ENCODE results near the gene STRBP. TPM values are rescaled to one million over a fixed set of nuclear protein-coding genes. Genes with fewer than 3 reads are reported as not detected.

Gene STRBP
- total RNA-seq, 1 experiment from 2014 or later: 96.3 TPM

DNA sequence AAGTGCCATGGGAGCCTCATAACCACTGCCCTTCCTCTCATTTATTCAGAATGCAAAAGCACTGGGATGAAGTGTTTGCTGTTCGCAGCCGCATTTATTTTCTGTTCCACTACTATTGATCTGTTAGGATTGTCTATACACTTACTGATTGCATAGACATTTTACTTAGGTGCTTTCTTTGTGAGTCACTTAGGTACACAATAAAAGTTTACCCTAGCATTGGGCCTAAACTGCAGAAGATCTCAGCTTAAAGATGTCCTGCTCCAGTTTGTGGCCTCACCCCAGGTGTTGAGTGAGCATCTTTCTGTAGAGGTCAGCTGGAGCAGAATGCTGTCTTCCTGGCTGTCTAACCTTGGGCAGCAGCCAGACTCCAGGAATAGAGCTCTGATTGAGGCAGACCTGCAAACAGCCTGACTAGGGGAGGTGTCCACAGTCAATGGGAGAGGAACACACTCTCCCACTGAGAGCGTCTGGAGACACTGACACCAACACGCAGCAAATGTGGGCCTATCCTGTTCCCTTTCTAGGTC, 181.0 kb downstream of the STRBP start:
- peaks cover 23% of the 10 kb centered on the region for H3K4me1 Mint-ChIP-seq
- H3K4me3 Mint-ChIP-seq: no peak overlapping the region
- no peak for ATAC-seq
- H3K9me3 Mint-ChIP-seq: no peaks in the 10 kb centered on the region
- ChIA-PET POLR2A (no interaction called here), CTCF (interaction anchor here (1.5 to 3.1 kb wide), 2 partner anchors 10 to 263 kb away, joined by 3 to 11 read pairs; no protein-coding TSS in a partner anchor)
- TF ChIP-seq GABPB1 (CRISPR knock-in tag; IDR thresholded peaks at IDR 0.05): peak; percentile 72; the same call in 1 of the 2 replicates
- TF ChIP-seq, protein P1, sequence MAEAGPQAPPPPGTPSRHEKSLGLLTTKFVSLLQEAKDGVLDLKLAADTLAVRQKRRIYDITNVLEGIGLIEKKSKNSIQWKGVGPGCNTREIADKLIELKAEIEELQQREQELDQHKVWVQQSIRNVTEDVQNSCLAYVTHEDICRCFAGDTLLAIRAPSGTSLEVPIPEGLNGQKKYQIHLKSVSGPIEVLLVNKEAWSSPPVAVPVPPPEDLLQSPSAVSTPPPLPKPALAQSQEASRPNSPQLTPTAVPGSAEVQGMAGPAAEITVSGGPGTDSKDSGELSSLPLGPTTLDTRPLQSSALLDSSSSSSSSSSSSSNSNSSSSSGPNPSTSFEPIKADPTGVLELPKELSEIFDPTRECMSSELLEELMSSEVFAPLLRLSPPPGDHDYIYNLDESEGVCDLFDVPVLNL (CRISPR knock-in tag; IDR thresholded peaks at IDR 0.05; ENCODE audit: borderline replicate concordance, low read depth): no peak
- DNase-seq (ENCODE audit: low spot score): no peak
- H3K27me3 Mint-ChIP-seq (ENCODE audit: low read depth): no peaks in the 10 kb centered on the region
- peaks cover 46% of the 10 kb centered on the region for H3K36me3 Mint-ChIP-seq
- no peak overlapping the region for H3K27ac Mint-ChIP-seq

DNA sequence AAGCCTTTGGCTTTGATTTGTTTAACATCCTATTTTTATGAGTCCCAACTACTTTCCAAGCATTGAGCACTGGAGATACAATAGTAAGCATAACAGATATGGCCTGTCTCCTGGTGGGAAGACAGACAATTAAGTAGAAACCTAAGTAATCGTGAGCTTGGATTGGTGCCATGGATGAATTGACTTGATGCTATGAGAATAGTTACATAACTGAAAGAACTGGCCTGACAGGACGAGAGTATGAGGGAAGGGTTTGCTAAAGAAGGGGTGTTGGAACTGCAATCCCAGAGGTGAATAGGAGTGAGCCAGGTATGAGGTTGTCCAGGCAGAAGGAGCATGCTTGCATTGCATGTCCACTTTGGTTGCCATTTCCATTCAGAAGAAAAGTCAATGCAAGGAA, 182.5 kb downstream of the STRBP start:
- TF ChIP-seq PRRX2 (CRISPR knock-in tag; IDR thresholded peaks at IDR 0.05) (no peak), HMGA2 (CRISPR knock-in tag; IDR thresholded peaks at IDR 0.05) (no peak), ZNF416 (CRISPR knock-in tag; IDR thresholded peaks at IDR 0.05) (no peak), SMAD4 (CRISPR knock-in tag; IDR thresholded peaks at IDR 0.05) (no peak), GABPB1 (CRISPR knock-in tag; IDR thresholded peaks at IDR 0.05) (no peak), ZNF121 (CRISPR knock-in tag; IDR thresholded peaks at IDR 0.05) (no peak), ZNF317 (CRISPR knock-in tag; IDR thresholded peaks at IDR 0.05; ENCODE audit: borderline replicate concordance, low read depth) (no peak)
- TF ChIP-seq, protein P2, sequence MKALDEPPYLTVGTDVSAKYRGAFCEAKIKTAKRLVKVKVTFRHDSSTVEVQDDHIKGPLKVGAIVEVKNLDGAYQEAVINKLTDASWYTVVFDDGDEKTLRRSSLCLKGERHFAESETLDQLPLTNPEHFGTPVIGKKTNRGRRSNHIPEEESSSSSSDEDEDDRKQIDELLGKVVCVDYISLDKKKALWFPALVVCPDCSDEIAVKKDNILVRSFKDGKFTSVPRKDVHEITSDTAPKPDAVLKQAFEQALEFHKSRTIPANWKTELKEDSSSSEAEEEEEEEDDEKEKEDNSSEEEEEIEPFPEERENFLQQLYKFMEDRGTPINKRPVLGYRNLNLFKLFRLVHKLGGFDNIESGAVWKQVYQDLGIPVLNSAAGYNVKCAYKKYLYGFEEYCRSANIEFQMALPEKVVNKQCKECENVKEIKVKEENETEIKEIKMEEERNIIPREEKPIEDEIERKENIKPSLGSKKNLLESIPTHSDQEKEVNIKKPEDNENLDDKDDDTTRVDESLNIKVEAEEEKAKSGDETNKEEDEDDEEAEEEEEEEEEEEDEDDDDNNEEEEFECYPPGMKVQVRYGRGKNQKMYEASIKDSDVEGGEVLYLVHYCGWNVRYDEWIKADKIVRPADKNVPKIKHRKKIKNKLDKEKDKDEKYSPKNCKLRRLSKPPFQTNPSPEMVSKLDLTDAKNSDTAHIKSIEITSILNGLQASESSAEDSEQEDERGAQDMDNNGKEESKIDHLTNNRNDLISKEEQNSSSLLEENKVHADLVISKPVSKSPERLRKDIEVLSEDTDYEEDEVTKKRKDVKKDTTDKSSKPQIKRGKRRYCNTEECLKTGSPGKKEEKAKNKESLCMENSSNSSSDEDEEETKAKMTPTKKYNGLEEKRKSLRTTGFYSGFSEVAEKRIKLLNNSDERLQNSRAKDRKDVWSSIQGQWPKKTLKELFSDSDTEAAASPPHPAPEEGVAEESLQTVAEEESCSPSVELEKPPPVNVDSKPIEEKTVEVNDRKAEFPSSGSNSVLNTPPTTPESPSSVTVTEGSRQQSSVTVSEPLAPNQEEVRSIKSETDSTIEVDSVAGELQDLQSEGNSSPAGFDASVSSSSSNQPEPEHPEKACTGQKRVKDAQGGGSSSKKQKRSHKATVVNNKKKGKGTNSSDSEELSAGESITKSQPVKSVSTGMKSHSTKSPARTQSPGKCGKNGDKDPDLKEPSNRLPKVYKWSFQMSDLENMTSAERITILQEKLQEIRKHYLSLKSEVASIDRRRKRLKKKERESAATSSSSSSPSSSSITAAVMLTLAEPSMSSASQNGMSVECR (CRISPR knock-in tag; IDR thresholded peaks at IDR 0.05; ENCODE audit: borderline replicate concordance): no peak
- TF ChIP-seq, protein P3, sequence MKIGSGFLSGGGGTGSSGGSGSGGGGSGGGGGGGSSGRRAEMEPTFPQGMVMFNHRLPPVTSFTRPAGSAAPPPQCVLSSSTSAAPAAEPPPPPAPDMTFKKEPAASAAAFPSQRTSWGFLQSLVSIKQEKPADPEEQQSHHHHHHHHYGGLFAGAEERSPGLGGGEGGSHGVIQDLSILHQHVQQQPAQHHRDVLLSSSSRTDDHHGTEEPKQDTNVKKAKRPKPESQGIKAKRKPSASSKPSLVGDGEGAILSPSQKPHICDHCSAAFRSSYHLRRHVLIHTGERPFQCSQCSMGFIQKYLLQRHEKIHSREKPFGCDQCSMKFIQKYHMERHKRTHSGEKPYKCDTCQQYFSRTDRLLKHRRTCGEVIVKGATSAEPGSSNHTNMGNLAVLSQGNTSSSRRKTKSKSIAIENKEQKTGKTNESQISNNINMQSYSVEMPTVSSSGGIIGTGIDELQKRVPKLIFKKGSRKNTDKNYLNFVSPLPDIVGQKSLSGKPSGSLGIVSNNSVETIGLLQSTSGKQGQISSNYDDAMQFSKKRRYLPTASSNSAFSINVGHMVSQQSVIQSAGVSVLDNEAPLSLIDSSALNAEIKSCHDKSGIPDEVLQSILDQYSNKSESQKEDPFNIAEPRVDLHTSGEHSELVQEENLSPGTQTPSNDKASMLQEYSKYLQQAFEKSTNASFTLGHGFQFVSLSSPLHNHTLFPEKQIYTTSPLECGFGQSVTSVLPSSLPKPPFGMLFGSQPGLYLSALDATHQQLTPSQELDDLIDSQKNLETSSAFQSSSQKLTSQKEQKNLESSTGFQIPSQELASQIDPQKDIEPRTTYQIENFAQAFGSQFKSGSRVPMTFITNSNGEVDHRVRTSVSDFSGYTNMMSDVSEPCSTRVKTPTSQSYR (CRISPR knock-in tag; IDR thresholded peaks at IDR 0.05): no peak
- TF ChIP-seq, protein P4, sequence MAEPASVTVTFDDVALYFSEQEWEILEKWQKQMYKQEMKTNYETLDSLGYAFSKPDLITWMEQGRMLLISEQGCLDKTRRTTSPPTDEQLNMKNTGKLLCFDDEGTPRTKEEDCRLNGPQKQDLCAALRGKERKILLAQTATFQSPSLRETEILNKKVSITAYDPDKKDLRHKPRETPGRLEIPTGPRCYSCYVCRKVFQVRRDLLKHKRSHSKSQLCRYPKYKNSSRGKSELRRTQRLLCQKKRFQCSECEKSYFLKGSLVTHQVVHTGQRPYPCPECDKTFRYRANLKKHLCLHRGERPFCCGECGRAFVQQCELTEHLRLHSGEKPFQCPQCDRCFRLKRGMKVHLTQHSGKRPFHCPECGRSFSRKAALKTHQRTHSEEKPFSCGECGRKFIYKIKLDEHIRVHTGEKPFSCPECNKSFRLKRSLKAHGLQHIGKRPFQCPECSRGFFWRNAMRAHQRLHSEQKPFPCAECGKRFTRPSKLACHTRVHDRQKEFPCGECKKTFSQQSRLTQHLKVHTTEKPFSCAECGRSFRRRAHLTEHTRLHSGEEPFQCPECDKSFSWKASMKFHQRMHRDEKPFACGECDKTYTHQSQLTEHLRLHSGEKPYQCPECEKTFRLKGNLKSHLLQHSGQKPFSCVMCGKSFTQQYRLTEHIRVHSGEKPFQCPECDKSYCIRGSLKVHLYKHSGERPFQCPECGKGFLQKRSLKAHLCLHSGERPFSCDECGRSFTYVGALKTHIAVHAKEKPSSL (CRISPR knock-in tag; conservative IDR thresholded peaks at IDR 0.05): no peak
- TF ChIP-seq, protein P1 (CRISPR knock-in tag; IDR thresholded peaks at IDR 0.05; ENCODE audit: borderline replicate concordance, low read depth): no peak
- TF ChIP-seq, protein P5, sequence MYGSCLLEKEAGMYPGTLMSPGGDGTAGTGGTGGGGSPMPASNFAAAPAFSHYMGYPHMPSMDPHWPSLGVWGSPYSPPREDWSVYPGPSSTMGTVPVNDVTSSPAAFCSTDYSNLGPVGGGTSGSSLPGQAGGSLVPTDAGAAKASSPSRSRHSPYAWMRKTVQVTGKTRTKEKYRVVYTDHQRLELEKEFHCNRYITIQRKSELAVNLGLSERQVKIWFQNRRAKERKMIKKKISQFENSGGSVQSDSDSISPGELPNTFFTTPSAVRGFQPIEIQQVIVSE (CRISPR knock-in tag; IDR thresholded peaks at IDR 0.05; ENCODE audit: borderline replicate concordance): no peak
- TF ChIP-seq, protein P6, sequence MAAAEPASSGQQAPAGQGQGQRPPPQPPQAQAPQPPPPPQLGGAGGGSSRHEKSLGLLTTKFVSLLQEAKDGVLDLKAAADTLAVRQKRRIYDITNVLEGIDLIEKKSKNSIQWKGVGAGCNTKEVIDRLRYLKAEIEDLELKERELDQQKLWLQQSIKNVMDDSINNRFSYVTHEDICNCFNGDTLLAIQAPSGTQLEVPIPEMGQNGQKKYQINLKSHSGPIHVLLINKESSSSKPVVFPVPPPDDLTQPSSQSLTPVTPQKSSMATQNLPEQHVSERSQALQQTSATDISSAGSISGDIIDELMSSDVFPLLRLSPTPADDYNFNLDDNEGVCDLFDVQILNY (CRISPR knock-in tag; IDR thresholded peaks at IDR 0.05): no peak
- ChIA-PET POLR2A (no interaction called here), CTCF (interaction anchor here (1.1 to 3.1 kb wide), 2 partner anchors 10 to 264 kb away, joined by 4 to 11 read pairs; no protein-coding TSS in a partner anchor)
- Mint-ChIP-seq H3K27me3 (ENCODE audit: low read depth) (no peaks in the 10 kb centered on the region), H3K4me3 (no peak overlapping the region), H3K27ac (peak overlapping the region; percentile 24), H3K36me3 (peaks cover 35% of the 10 kb centered on the region), H3K9me3 (no peaks in the 10 kb centered on the region), H3K4me1 (peaks cover 23% of the 10 kb centered on the region)
- DNase-seq (ENCODE audit: low spot score): no peak
- no peak for ATAC-seq
